ENCODE data around the gene FNDC10. TPM values are rescaled to one million over a fixed set of nuclear protein-coding genes. Genes with fewer than 3 reads are reported as not detected.

FNDC10 gene
- total and polyA plus RNA-seq, 8 donors: 0.28 to 2.4 (median 1.1) TPM

DNA sequence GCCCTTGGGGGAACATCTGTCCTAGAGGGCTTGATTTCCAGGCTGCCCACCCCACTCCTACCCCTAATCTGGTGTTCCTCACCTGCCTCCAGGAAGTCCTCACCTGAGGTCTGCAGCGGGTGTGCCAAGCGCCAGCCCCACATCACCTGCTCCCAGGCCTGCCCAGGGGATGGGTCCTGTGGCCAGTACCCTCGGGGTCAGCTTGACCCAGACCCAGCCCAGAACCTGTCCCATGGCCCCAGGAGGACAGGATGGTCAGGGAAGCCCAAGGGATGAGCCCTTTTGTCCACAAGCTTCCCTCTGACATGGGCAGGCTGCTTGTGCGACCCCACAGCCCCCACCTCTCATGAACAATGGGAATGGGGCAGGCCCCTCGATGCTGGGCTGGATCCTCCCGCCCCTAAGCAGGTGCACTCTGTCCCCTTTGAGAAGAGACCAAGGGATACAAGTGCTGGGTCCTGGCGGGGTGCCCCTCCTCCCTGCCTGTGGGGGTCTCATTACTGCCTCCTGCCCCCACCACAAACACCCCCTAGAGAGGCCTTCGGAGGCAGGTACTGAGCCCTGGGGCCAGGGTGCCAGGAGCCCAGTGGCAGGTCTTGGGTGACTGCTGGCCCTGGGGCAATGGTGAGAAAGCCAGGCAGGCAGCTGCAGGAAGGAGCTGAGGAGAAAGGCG is 18.6 kb upstream of the FNDC10 start:
- H3K4me3 ChIP-seq: no peak overlapping the region
- no peaks in the 10 kb centered on the region for H3K36me3 ChIP-seq
- 94% methylated on average over 9 of the region's 9 CpGs for WGBS, 2 donors
- H3K4me1 ChIP-seq: peaks cover 0 to 14% (median 7%) of the 10 kb centered on the region in 3 donors
- TF ChIP-seq, protein P1, sequence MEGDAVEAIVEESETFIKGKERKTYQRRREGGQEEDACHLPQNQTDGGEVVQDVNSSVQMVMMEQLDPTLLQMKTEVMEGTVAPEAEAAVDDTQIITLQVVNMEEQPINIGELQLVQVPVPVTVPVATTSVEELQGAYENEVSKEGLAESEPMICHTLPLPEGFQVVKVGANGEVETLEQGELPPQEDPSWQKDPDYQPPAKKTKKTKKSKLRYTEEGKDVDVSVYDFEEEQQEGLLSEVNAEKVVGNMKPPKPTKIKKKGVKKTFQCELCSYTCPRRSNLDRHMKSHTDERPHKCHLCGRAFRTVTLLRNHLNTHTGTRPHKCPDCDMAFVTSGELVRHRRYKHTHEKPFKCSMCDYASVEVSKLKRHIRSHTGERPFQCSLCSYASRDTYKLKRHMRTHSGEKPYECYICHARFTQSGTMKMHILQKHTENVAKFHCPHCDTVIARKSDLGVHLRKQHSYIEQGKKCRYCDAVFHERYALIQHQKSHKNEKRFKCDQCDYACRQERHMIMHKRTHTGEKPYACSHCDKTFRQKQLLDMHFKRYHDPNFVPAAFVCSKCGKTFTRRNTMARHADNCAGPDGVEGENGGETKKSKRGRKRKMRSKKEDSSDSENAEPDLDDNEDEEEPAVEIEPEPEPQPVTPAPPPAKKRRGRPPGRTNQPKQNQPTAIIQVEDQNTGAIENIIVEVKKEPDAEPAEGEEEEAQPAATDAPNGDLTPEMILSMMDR (IDR thresholded peaks at IDR 0.05): no peak
- intact Hi-C loops (cut with DNase I): no loop called here
- no peaks in the 10 kb centered on the region for H3K27me3 ChIP-seq
- no peaks in the 10 kb centered on the region for H3K9me3 ChIP-seq
- H3K27ac ChIP-seq: no peak overlapping the region
- ATAC-seq (no peak), FAIRE-seq (no peak), DNase-seq (peak in 2 of 6 donors; percentile 49 to 75)

DNA sequence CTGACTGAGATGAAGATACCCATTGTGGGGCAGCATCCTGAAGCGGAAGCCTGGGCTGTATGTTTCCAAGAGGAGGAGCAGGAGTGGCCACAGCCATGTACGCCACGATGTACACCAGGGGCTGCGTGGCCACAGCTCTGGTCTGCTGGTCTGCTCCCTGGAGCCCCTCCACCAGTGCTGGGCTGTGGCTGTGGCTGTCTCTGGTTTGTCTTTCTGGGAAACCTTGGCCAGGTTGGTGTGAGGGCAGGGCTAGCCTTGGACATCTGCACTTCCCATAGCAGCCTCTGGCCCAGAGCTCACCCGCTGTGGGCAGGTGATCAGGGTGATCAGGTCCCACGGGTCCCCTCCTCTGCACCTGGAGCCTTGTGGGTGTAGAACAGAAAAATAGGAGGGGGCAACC is 18.0 kb upstream of the FNDC10 start:
- no peak for FAIRE-seq
- TF ChIP-seq, protein P1 (IDR thresholded peaks at IDR 0.05): no peak

GRCh38 chr1:1617516-1617915 is 17.6 kb upstream of the FNDC10 start:
- ATAC-seq: no peak
- intact Hi-C loops (cut with DNase I): no loop called here
- no peak for FAIRE-seq
- TF ChIP-seq, protein P1 (IDR thresholded peaks at IDR 0.05): no peak
- H3K27me3 ChIP-seq: no peaks in the 10 kb centered on the region
- DNase-seq: peak in 2 of 6 donors; percentile 17 to 23
- no peak overlapping the region for H3K4me3 ChIP-seq
- no peak overlapping the region for H3K27ac ChIP-seq
- no peaks in the 10 kb centered on the region for H3K36me3 ChIP-seq
- WGBS, 2 donors: 90 to 92% methylated on average over 11 of the region's 11 CpGs
- no peaks in the 10 kb centered on the region for H3K9me3 ChIP-seq
- peaks cover 0 to 16% (median 7%) of the 10 kb centered on the region in 3 donors for H3K4me1 ChIP-seq

More for the DNA sequence above, 18.0 kb upstream of the FNDC10 start:
- H3K27me3 ChIP-seq: no peaks in the 10 kb centered on the region
- H3K27ac ChIP-seq: no peak overlapping the region
- peaks cover 0 to 16% (median 7%) of the 10 kb centered on the region in 3 donors for H3K4me1 ChIP-seq
- intact Hi-C loops (cut with DNase I): no loop called here
- no peak overlapping the region for H3K4me3 ChIP-seq
- 89 to 96% methylated on average over 6 of the region's 6 CpGs for WGBS, 2 donors
- H3K36me3 ChIP-seq: no peaks in the 10 kb centered on the region
- no peak for ATAC-seq
- DNase-seq: peak in 2 of 6 donors; percentile 25 to 49
- H3K9me3 ChIP-seq: no peaks in the 10 kb centered on the region

GRCh38 chr1:1616838-1617237 is 16.9 kb upstream of the FNDC10 start:
- no peaks in the 10 kb centered on the region for H3K36me3 ChIP-seq
- H3K27me3 ChIP-seq: no peaks in the 10 kb centered on the region
- H3K4me1 ChIP-seq: peaks cover 0 to 16% (median 7%) of the 10 kb centered on the region in 3 donors
- WGBS, 2 donors: 54 to 60% methylated on average over 19 of the region's 19 CpGs
- no peak for FAIRE-seq
- DNase-seq: peak in 2 of 6 donors; percentile 55 to 75
- TF ChIP-seq, protein P1 (IDR thresholded peaks at IDR 0.05): no peak
- no peak overlapping the region for H3K27ac ChIP-seq
- intact Hi-C loops (cut with DNase I): no loop called here
- ATAC-seq: no peak
- peak overlapping the region in 3 of 4 donors; percentile 95 to 100 (median 99) for H3K4me3 ChIP-seq
- H3K9me3 ChIP-seq: no peaks in the 10 kb centered on the region

Data from pancreas (tissue), 10 donors.